Liver (tissue), 9 donors: Measurements from ENCODE around the gene CHRM4. TPM values are rescaled to one million over a fixed set of nuclear protein-coding genes. Genes with fewer than 3 reads are reported as not detected.

Source experiments
- DNase-seq: peaks from one replicate; pipeline ENCODE4 v3.0.0-alpha.2; 2017; ENCODE audit warnings: low spot score
- H3K27ac ChIP-seq, 2 donors: one replicate each; pipeline ENCODE4 v1.7.0; 2013; ENCODE audit warnings: inconsistent platforms in 2 of 2, low read length in 2 of 2, control low read depth in 1 of 2, low read depth in 1 of 2, mild to moderate bottlenecking in 1 of 2
- H3K27me3 ChIP-seq, 4 donors: one replicate each; pipeline versions ENCODE4 v1.6.1 to v1.7.0; 2013; ENCODE audit warnings: low read length in 3 of 4, inconsistent platforms in 1 of 4, mild to moderate bottlenecking in 1 of 4, moderate library complexity in 1 of 4; ENCODE audit not compliant: control insufficient read depth in 4 of 4, insufficient read depth in 4 of 4
- H3K36me3 ChIP-seq, 4 donors: one replicate each; pipeline versions ENCODE4 v1.6.1 to v1.7.0; 2013; ENCODE audit warnings: low read length in 3 of 4, mild to moderate bottlenecking in 3 of 4, low read depth in 1 of 4, moderate library complexity in 1 of 4; ENCODE audit not compliant: control insufficient read depth in 4 of 4, insufficient read depth in 3 of 4
- H3K4me1 ChIP-seq, 4 donors: one replicate each; pipeline versions ENCODE4 v1.6.1 to v1.7.0; 2013; ENCODE audit warnings: low read length in 3 of 4, mild to moderate bottlenecking in 3 of 4, moderate library complexity in 1 of 4; ENCODE audit not compliant: control insufficient read depth in 4 of 4, insufficient read depth in 4 of 4
- H3K4me3 ChIP-seq, 3 donors: one replicate each; pipeline versions ENCODE4 v1.6.1 to v1.7.0; 2013; ENCODE audit warnings: low read length in 3 of 3, control low read depth in 1 of 3, low read depth in 1 of 3, mild to moderate bottlenecking in 1 of 3
- H3K9ac ChIP-seq, 2 donors: one replicate each; pipeline ENCODE4 v1.7.0; 2013; ENCODE audit warnings: low read length in 2 of 2, mild to moderate bottlenecking in 2 of 2, moderate library complexity in 2 of 2, control low read depth in 1 of 2, low read depth in 1 of 2
- H3K9me3 ChIP-seq, 4 donors: one replicate each; pipeline versions ENCODE4 v1.6.1 to v1.7.0; 2013; ENCODE audit warnings: low read length in 3 of 4; ENCODE audit not compliant: control insufficient read depth in 4 of 4
- CTCF ChIP-seq: fragments of 150-350 bp; IDR thresholded peaks from 2 replicates; pipeline ENCODE4 v1.5.1; 2017; ENCODE audit warnings: improper control_type of control experiment, low read depth, low read length; ENCODE audit not compliant: missing input control
- EGR1 ChIP-seq, 2 donors: IDR thresholded peaks; 2 replicates each; pipeline ENCODE4 v1.6.1; 2016 to 2018; ENCODE audit warnings: antibody characterized with exemption in 2 of 2, low read depth in 2 of 2
- FOXA1 ChIP-seq: IDR thresholded peaks from 2 replicates; pipeline ENCODE4 v1.6.1; 2016; ENCODE audit warnings: antibody characterized with exemption
- GABPA ChIP-seq, 2 donors: IDR thresholded peaks in 1 of 2; conservative IDR thresholded peaks in 1 of 2; 2 replicates each; pipeline ENCODE4 v1.6.1; 2016; ENCODE audit warnings: antibody characterized with exemption in 2 of 2, mild to moderate bottlenecking in 1 of 2, moderate library complexity in 1 of 2
- HNF4A ChIP-seq, 2 donors: conservative IDR thresholded peaks; 2 replicates each; pipeline ENCODE4 v1.6.1; 2016; ENCODE audit warnings: antibody characterized with exemption in 2 of 2, mild to moderate bottlenecking in 2 of 2
- RAD21 ChIP-seq, 2 donors: IDR thresholded peaks; 2 replicates each; pipeline ENCODE4 v1.6.1; 2016; ENCODE audit warnings: antibody characterized with exemption in 2 of 2, mild to moderate bottlenecking in 2 of 2
- REST ChIP-seq: IDR thresholded peaks from 2 replicates; pipeline ENCODE4 v1.6.1; 2016; ENCODE audit warnings: antibody characterized with exemption, mild to moderate bottlenecking
- RXRA ChIP-seq, 2 donors: IDR thresholded peaks; 2 replicates each; pipeline ENCODE4 v1.6.1; 2017 to 2018; ENCODE audit warnings: antibody characterized with exemption in 2 of 2, mild to moderate bottlenecking in 1 of 2
- YY1 ChIP-seq: IDR thresholded peaks from 2 replicates; pipeline ENCODE4 v1.6.1; 2016; ENCODE audit warnings: antibody characterized with exemption, mild to moderate bottlenecking
- ZBTB33 ChIP-seq: IDR thresholded peaks from 2 replicates; pipeline ENCODE4 v1.6.1; 2016; ENCODE audit warnings: antibody characterized with exemption
- WGBS: extraction: QIAGEN DNeasy Blood & Tissue Kit; methylation state at CpG from one replicate; pipeline ENCODE4 v1.1.7; 2013; 5-methylcytosine and 5-hydroxymethylcytosine counted together
- polyA plus RNA-seq, 2 donors: library from polyadenylated mRNA; stranded (reverse) in 1 of 2; unstranded in 1 of 2; fragments of 200-250 nt in 1 of 2; fragments of >200 nt in 1 of 2; fragmentation: Nextera tagmentation in 1 of 2; extraction: Ambion mirVana in 1 of 2; gene quantifications; one replicate each; pipeline versions ENCODE4 v1.2.1 to v1.2.3, GENCODE V29; 2013 to 2015
- total RNA-seq, 2 donors: library from RNA; depleted of rRNA; stranded (reverse); fragments of >200 nt; gene quantifications; one replicate each; pipeline ENCODE4 v1.2.3, GENCODE V29; 2014
- TF ChIP-seq, protein P1 (sequence below): IDR thresholded peaks from 2 replicates; pipeline ENCODE4 v1.6.1; 2016; ENCODE audit warnings: antibody characterized with exemption
- donor health status: healthy.
- donor health status: healthy.
- donor health status: healthy.
- donor health status: healthy.
- donor health status: healthy.

Gene CHRM4
- total and polyA plus RNA-seq, 4 donors: 0.08 to 0.09 TPM; not detected in 2

- TF ChIP-seq ZBTB33 (no peak), GABPA (IDR thresholded peaks at IDR 0.05 in 1 of 2, conservative IDR thresholded peaks at IDR 0.05 in 1 of 2) (no peak), FOXA1 (no peak), EGR1 (IDR thresholded peaks at IDR 0.05; ENCODE audit: low read depth in 2 of 2) (no peak), YY1 (no peak), RXRA (IDR thresholded peaks at IDR 0.05) (no peak)
- TF ChIP-seq, protein P1, sequence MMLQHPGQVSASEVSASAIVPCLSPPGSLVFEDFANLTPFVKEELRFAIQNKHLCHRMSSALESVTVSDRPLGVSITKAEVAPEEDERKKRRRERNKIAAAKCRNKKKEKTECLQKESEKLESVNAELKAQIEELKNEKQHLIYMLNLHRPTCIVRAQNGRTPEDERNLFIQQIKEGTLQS: no peak
Observed at GRCh38 chr11:46386674-46387073, 4.9 kb downstream of the CHRM4 start (continued).

GRCh38 chr11:46386005-46386578 is 5.5 kb downstream of the CHRM4 start:
- DNase-seq: no peak
- H3K27ac ChIP-seq: no peak overlapping the region
- peaks cover 0 to 16% (median 8%) of the 10 kb centered on the region in 4 donors for H3K27me3 ChIP-seq
- no peak overlapping the region for H3K9ac ChIP-seq
- H3K4me1 ChIP-seq: peaks cover 9 to 28% (median 20%) of the 10 kb centered on the region in 4 donors
- H3K9me3 ChIP-seq: no peaks in the 10 kb centered on the region
- no peaks in the 10 kb centered on the region for H3K36me3 ChIP-seq
- 96% methylated on average over 25 of the region's 25 CpGs for WGBS
- H3K4me3 ChIP-seq: no peak overlapping the region
- TF ChIP-seq REST: no peak
- no peak for TF ChIP-seq YY1
- TF ChIP-seq CTCF: no peak
- TF ChIP-seq EGR1 (IDR thresholded peaks at IDR 0.05; ENCODE audit: low read depth in 2 of 2): no peak
- no peak for TF ChIP-seq HNF4A (conservative IDR thresholded peaks at IDR 0.05)
- TF ChIP-seq, protein P1: no peak
- no peak for TF ChIP-seq RXRA (IDR thresholded peaks at IDR 0.05)
- no peak for TF ChIP-seq RAD21 (IDR thresholded peaks at IDR 0.05)
